Measurements from ENCODE around the gene MTHFD1L. TPM values are rescaled to one million over a fixed set of nuclear protein-coding genes. Genes with fewer than 3 reads are reported as not detected.

MTHFD1L gene
- total and polyA plus RNA-seq, 2 of the 8 experiments (the other 6 are each of a cell fraction or from before 2014, with no cell fraction given), result 29.2 to 105 TPM

- FAIRE-seq (no peak), DNase-seq (ENCODE audit: low read depth in 1 of 2, low spot score in 2 of 2) (no peak)
- no peaks in the 10 kb centered on the region for H3K79me2 ChIP-seq (ENCODE audit: control insufficient read depth in 1 of 2, insufficient read depth in 2 of 2, low read length in 2 of 2)
- no peaks in the 10 kb centered on the region for H3K23me2 ChIP-seq (ENCODE audit: low read depth, low read length)
- H2BK120ac ChIP-seq (replicated peaks; ENCODE audit: low read depth, low read length), result no peak overlapping the region
- H3K27ac ChIP-seq (ENCODE audit: low read depth, low read length), result no peak overlapping the region
- CTCF ChIA-PET (ENCODE audit: partially characterized antibody), result interaction anchor here (1.2 to 2.7 kb wide), 2 partner anchors 11 to 56 kb away, joined by 3 to 8 read pairs; no protein-coding TSS in a partner anchor
- H3K14ac ChIP-seq (ENCODE audit: insufficient read length), result no peak overlapping the region
- no peak overlapping the region for H2BK20ac ChIP-seq (ENCODE audit: low read length)
- H3K4me1 ChIP-seq (replicated peaks in 1 of 4; ENCODE audit: control insufficient read depth in 3 of 4, insufficient read depth in 4 of 4, low read length in 3 of 4), result no peaks in the 10 kb centered on the region
- H3K9me3 ChIP-seq (ENCODE audit: insufficient read depth in 2 of 2, low read depth in 1 of 2, low read length in 1 of 2), result peaks cover 0 to 2% of the 10 kb centered on the region in 2 experiments; a peak in 1 of 4 replicates
- H3K27me3 ChIP-seq (replicated peaks in 1 of 4; ENCODE audit: control insufficient read depth in 3 of 4, extremely low read depth in 1 of 4, insufficient read depth in 3 of 4, low read length in 3 of 4), result no peaks in the 10 kb centered on the region
- no peak overlapping the region for H4K8ac ChIP-seq (ENCODE audit: extremely low read depth, insufficient read depth, low read length)
- no peak overlapping the region for H3K23ac ChIP-seq (ENCODE audit: insufficient read length)
- H4K5ac ChIP-seq (ENCODE audit: insufficient read length, low read depth, low read length), result no peak overlapping the region
- no peak overlapping the region for H2BK5ac ChIP-seq (ENCODE audit: low read depth, low read length)
- no peak overlapping the region for H2BK15ac ChIP-seq (ENCODE audit: low read length)
- no peak overlapping the region for H3K9ac ChIP-seq (replicated peaks in 1 of 4; ENCODE audit: extremely low read depth in 1 of 4, low read depth in 3 of 4, low read length in 3 of 4)
- no peak overlapping the region for H3K18ac ChIP-seq (ENCODE audit: extremely low read depth, low read length)
- H3K4me2 ChIP-seq (ENCODE audit: insufficient read depth in 1 of 2, low read depth in 2 of 2, low read length in 2 of 2), result no peak overlapping the region
- no peak overlapping the region for H2BK12ac ChIP-seq (ENCODE audit: low read depth, low read length)
- H4K20me1 ChIP-seq (replicated peaks in 1 of 2; ENCODE audit: control insufficient read depth in 1 of 2, insufficient read depth in 2 of 2, low read length in 2 of 2), result no peaks in the 10 kb centered on the region
- POLR2A ChIA-PET (ENCODE audit: partially characterized antibody), result no interaction called here
- WGBS, 2 experiments (ENCODE audit: extremely low coverage in 1 of 2, insufficient coverage in 1 of 2, insufficient read length in 1 of 2, insufficient replicate concordance in 2 of 2, low coverage in 1 of 2, low lambda C conversion rate in 2 of 2, missing lambda C conversion rate in 1 of 2), result 98% methylated on average over 3 of the region's 3 CpGs; no CpG with 5 or more reads in 1 of the 2 experiments
- no peak overlapping the region for H3K56ac ChIP-seq (replicated peaks; ENCODE audit: insufficient read length, low read depth, low read length)
- no peak overlapping the region for H4K91ac ChIP-seq (replicated peaks; ENCODE audit: insufficient read length, low read length)
- H2AK5ac ChIP-seq (ENCODE audit: low read depth, low read length), result no peak overlapping the region
- H3K79me1 ChIP-seq (ENCODE audit: low read depth, low read length), result no peaks in the 10 kb centered on the region
- no peak overlapping the region for H3K4ac ChIP-seq (replicated peaks; ENCODE audit: insufficient read length, low read depth, low read length)
- peaks cover 0 to 8% (median 0%) of the 10 kb centered on the region in 4 experiments; a peak in 2 of 8 replicates for H3K36me3 ChIP-seq (ENCODE audit: control insufficient read depth in 2 of 4, insufficient read depth in 4 of 4, low read length in 3 of 4)
- no peak overlapping the region for H3K4me3 ChIP-seq (ENCODE audit: extremely low read depth in 1 of 4, insufficient read depth in 2 of 4, low read depth in 3 of 4, low read length in 4 of 4)
- no peak overlapping the region for H2AFZ ChIP-seq (ENCODE audit: low read length)
- TF ChIP-seq MAFK (IDR thresholded peaks at IDR 0.05; ENCODE audit: low read depth, low read length) (no peak), SAP30 (IDR thresholded peaks at IDR 0.05; ENCODE audit: insufficient read depth, insufficient replicate concordance, low read length) (no peak), CHD1 (IDR thresholded peaks at IDR 0.05; ENCODE audit: low read depth, low read length) (no peak), SIX5 (IDR thresholded peaks at IDR 0.05; ENCODE audit: low read depth, low read length) (no peak), TEAD4 (IDR thresholded peaks at IDR 0.05; ENCODE audit: low read depth, low read length) (no peak), BACH1 (IDR thresholded peaks at IDR 0.05; ENCODE audit: low read length) (no peak), SP2 (IDR thresholded peaks at IDR 0.05; ENCODE audit: low read length) (no peak), SUZ12 (IDR thresholded peaks at IDR 0.05; ENCODE audit: low read length) (no peak), ATF3 (IDR thresholded peaks at IDR 0.05; ENCODE audit: insufficient read depth, low read depth, low read length) (no peak), SP4 (IDR thresholded peaks at IDR 0.05; ENCODE audit: low read length) (no peak), ASH2L (IDR thresholded peaks at IDR 0.05; ENCODE audit: low read length) (no peak), SP1 (IDR thresholded peaks at IDR 0.05; ENCODE audit: low read depth, low read length) (no peak), BRCA1 (IDR thresholded peaks at IDR 0.05; ENCODE audit: low read depth, low read length) (no peak)
Observed at GRCh38 chr6:151070631-151071051, 205.1 kb downstream of the MTHFD1L start.

All from H1 (cell line).